B cell (primary cell): ENCODE results near the gene METRNL. TPM values are rescaled to one million over a fixed set of nuclear protein-coding genes. Genes with fewer than 3 reads are reported as not detected.

ENCODE experiments used
- ATAC-seq: fragments of 200-7000 bp; cut with Tn5 transposase; one replicate; pipeline ENCODE4 v1.10.0; 2021; ENCODE audit warnings: low read depth, mild to moderate bottlenecking, moderate number of reproducible peaks, moderate library complexity
- CTCF ChIA-PET: fragments of 350-600 bp; sonication (Branson Sonifier 250); formaldehyde crosslinking; loops from one replicate; lab custom pipeline; 2021; ENCODE audit warnings: antibody characterized with exemption, inconsistent platforms; lab: Charles Lee
- POLR2A ChIA-PET: fragments of 350-600 bp; sonication (Branson Sonifier 250); formaldehyde crosslinking; loops from one replicate; lab custom pipeline; 2021; ENCODE audit warnings: antibody characterized with exemption; lab: Charles Lee
- DNase-seq: peaks from one replicate; pipeline ENCODE4 v3.0.0; 2013
- H2AFZ ChIP-seq: 2 replicates; pipeline ENCODE4 v1.6.1; 2012; ENCODE audit warnings: mild to moderate bottlenecking, low read depth, low read length; ENCODE audit not compliant: insufficient read depth, poor library complexity, severe bottlenecking
- H3K27ac ChIP-seq, 2 donors: 1 replicate in 1 of 2; 2 replicates in 1 of 2; pipeline ENCODE4 v1.5.1; 2012 to 2013; ENCODE audit warnings: low read length in 2 of 2, mild to moderate bottlenecking in 2 of 2, moderate library complexity in 1 of 2
- H3K27me3 ChIP-seq, 4 experiments: fragments of 200-600 bp in 1 of 4; sonication (generic) in 1 of 4; replicated peaks in 1 of 4; 1 replicate in 2 of 4; 2 replicates in 2 of 4; pipeline versions ENCODE4 v1.6.1 to v1.7.0; 2013 to 2016; ENCODE audit warnings: low read length in 3 of 4, mild to moderate bottlenecking in 2 of 4, mixed read lengths in 1 of 4, moderate library complexity in 1 of 4; ENCODE audit not compliant: insufficient read depth in 4 of 4, control insufficient read depth in 3 of 4; ENCODE audit errors: control extremely low read depth in 1 of 4
- H3K36me3 ChIP-seq, 2 experiments: replicated peaks in 1 of 2; 1 replicate in 1 of 2; 2 replicates in 1 of 2; pipeline versions ENCODE4 v1.6.1 to v1.7.1; 2013; ENCODE audit warnings: low read length in 1 of 2; ENCODE audit not compliant: insufficient read depth in 2 of 2, control insufficient read depth in 1 of 2; ENCODE audit errors: control extremely low read depth in 1 of 2, extremely low read depth in 1 of 2
- H3K4me1 ChIP-seq, 2 donors: fragments of 200-600 bp in 1 of 2; sonication (generic) in 1 of 2; 1 replicate in 1 of 2; 2 replicates in 1 of 2; pipeline versions ENCODE4 v1.5.1 to v1.6.1; 2013 to 2017; ENCODE audit warnings: low read length in 2 of 2; ENCODE audit not compliant: control insufficient read depth in 2 of 2, insufficient read depth in 2 of 2
- H3K4me2 ChIP-seq: replicated peaks from 2 replicates; pipeline ENCODE3; 2012; ENCODE audit warnings: mild to moderate bottlenecking, low read depth, low read length; ENCODE audit not compliant: poor library complexity, severe bottlenecking
- H3K4me3 ChIP-seq, 5 experiments: fragments of 200-600 bp in 1 of 5; sonication (generic) in 1 of 5; 1 replicate in 3 of 5; 2 replicates in 2 of 5; pipeline versions ENCODE4 v1.5.1 to v1.7.0; 2011 to 2016; ENCODE audit warnings: low read length in 4 of 5, mild to moderate bottlenecking in 4 of 5, low read depth in 2 of 5, control low read depth in 1 of 5, moderate library complexity in 1 of 5; ENCODE audit not compliant: insufficient read depth in 1 of 5; ENCODE audit errors: control extremely low read depth in 1 of 5, extremely low read depth in 1 of 5
- H3K79me2 ChIP-seq: fragments of 200-600 bp; sonication (generic); one replicate; pipeline ENCODE4 v1.6.0; 2016; ENCODE audit warnings: low read length; ENCODE audit not compliant: control insufficient read depth, insufficient read depth
- H3K9ac ChIP-seq: fragments of 200-600 bp; sonication (generic); 2 replicates; pipeline ENCODE4 v1.6.1; 2017; ENCODE audit warnings: mild to moderate bottlenecking, low read length, moderate library complexity
- H3K9me3 ChIP-seq, 3 donors: one replicate each; pipeline versions ENCODE4 v1.6.1 to v1.7.1; 2013; ENCODE audit warnings: low read length in 2 of 3; ENCODE audit not compliant: control insufficient read depth in 2 of 3, insufficient read depth in 1 of 3; ENCODE audit errors: control extremely low read depth in 1 of 3
- H4K20me1 ChIP-seq: 2 replicates; pipeline ENCODE4 v1.6.0; 2012; ENCODE audit warnings: mild to moderate bottlenecking, low read length; ENCODE audit not compliant: insufficient read depth, control insufficient read depth, poor library complexity, severe bottlenecking
- H3K27ac Mint-ChIP-seq: one replicate; pipeline ENCODE4 v1.8.0; 2021; ENCODE audit warnings: mixed read lengths
- H3K27me3 Mint-ChIP-seq: one replicate; pipeline ENCODE4 v1.8.0; 2021; ENCODE audit warnings: mixed read lengths
- H3K4me1 Mint-ChIP-seq: one replicate; pipeline ENCODE4 v1.8.0; 2021; ENCODE audit warnings: mixed read lengths
- H3K4me3 Mint-ChIP-seq: one replicate; pipeline ENCODE4 v1.8.0; 2021; ENCODE audit warnings: mixed read lengths
- H3K9me3 Mint-ChIP-seq: one replicate; pipeline ENCODE4 v1.8.0; 2022; ENCODE audit warnings: mixed read lengths; ENCODE audit not compliant: insufficient read depth
- EZH2 ChIP-seq: IDR thresholded peaks from 2 replicates; pipeline ENCODE4 v1.6.1; 2012; ENCODE audit warnings: borderline replicate concordance, low read depth, mild to moderate bottlenecking, moderate library complexity, low read length; ENCODE audit not compliant: insufficient read depth, poor library complexity, severe bottlenecking
- WGBS: methylation state at CpG from one replicate; pipeline ENCODE4 v1.1.5; 2013; ENCODE audit warnings: missing lambda C conversion rate; ENCODE audit not compliant: insufficient coverage; 5-methylcytosine and 5-hydroxymethylcytosine counted together
- intact Hi-C: fragments of 100-400 bp; cut with micrococcal nuclease; formaldehyde crosslinking; loops from one replicate; pipeline ENCODE4 v1.10.0; 2022
- polyA plus RNA-seq: library from polyadenylated mRNA; depleted of rRNA; stranded (reverse); fragments of >200 nt; gene quantifications from 2 replicates; pipeline ENCODE4 v1.2.3, GENCODE V29; 2012
- total RNA-seq, 2 donors: library from RNA; stranded (reverse); fragments of 120-200 nt in 1 of 2; gene quantifications; 1 replicate in 1 of 2; 2 replicates in 1 of 2; pipeline versions ENCODE4 v1.2.3 to v1.2.4, GENCODE V29; 2013 to 2022
- TF ChIP-seq, protein P1 (sequence below): fragments of 200-600 bp; IDR thresholded peaks from one replicate; pipeline ENCODE4 v1.8.0; 2022; ENCODE audit warnings: antibody characterized with exemption, mild to moderate bottlenecking

METRNL gene
- total and polyA plus RNA-seq, 2 donors (not counting 1 experiment from before 2014, with no cell fraction given), result 11.8 to 18.4 TPM

DNA sequence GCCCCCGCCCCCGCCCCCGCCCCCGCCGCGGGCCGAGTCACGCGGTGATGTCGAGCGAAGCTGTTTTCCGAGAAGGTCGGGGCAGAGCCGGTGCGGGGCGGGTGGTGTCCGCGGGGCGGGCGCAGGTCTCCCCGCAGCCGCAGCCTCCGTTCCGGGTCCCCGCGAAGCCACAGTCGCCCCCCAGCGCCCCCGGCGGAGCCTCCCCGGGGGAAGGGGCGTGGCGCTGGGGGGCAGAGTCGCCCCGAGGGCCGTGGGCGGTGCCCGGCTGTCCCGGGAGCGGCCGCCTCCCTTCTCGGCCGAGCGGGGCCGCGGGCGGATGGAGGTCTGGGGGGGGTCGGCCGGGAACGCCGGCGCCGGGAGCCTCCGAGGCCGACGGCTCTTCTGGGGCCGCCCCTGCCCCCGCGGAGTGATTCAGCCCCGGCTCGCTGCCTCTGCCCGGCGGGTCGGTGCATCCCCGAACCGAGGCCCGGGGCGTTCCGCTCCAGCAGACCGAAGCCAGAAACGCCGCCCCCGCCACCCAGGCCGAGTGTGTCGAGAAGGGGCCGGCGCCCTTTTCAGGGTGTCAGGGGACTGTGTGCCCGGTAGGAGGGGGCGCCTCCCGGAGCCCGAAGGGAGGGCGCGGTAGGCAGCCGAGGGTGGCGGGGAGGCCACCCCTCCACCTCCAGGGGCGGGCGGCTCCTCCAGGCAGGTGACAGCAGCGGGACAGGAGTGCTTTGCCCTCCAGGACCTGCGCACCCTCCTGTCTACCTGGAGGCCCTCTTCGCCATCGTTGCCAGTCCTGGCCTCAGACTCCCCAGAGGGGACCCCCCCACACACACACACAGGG is 1.7 kb downstream of the METRNL start:
- peak overlapping the region; percentile 91 for H3K27ac Mint-ChIP-seq
- H3K4me1 Mint-ChIP-seq, result peaks cover 31% of the 10 kb centered on the region
- no peaks in the 10 kb centered on the region for H3K79me2 ChIP-seq
- H3K27ac ChIP-seq, result no peak overlapping the region
- H3K4me3 Mint-ChIP-seq, result peak overlapping the region; percentile 87
- H4K20me1 ChIP-seq, result peaks cover 10% of the 10 kb centered on the region
- TF ChIP-seq EZH2, result no peak
- TF ChIP-seq, protein P1, sequence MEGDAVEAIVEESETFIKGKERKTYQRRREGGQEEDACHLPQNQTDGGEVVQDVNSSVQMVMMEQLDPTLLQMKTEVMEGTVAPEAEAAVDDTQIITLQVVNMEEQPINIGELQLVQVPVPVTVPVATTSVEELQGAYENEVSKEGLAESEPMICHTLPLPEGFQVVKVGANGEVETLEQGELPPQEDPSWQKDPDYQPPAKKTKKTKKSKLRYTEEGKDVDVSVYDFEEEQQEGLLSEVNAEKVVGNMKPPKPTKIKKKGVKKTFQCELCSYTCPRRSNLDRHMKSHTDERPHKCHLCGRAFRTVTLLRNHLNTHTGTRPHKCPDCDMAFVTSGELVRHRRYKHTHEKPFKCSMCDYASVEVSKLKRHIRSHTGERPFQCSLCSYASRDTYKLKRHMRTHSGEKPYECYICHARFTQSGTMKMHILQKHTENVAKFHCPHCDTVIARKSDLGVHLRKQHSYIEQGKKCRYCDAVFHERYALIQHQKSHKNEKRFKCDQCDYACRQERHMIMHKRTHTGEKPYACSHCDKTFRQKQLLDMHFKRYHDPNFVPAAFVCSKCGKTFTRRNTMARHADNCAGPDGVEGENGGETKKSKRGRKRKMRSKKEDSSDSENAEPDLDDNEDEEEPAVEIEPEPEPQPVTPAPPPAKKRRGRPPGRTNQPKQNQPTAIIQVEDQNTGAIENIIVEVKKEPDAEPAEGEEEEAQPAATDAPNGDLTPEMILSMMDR, result no peak
- no peak overlapping the region for H2AFZ ChIP-seq
- intact Hi-C loops, result loop anchor here (1.0 to 5.0 kb wide), 4 partner anchors 27 to 299 kb away; no protein-coding TSS in a partner anchor
- 1% methylated on average over 89 of the region's 91 CpGs for WGBS
- H3K9me3 Mint-ChIP-seq, result no peaks in the 10 kb centered on the region
- H3K9me3 ChIP-seq, result peaks cover 0 to 16% (median 0%) of the 10 kb centered on the region in 3 donors
- DNase-seq, result peak; percentile 81
- H3K9ac ChIP-seq, result peak overlapping the region; percentile 62
- H3K4me1 ChIP-seq, result peaks cover 21 to 24% of the 10 kb centered on the region in 2 donors
- peaks cover 0 to 13% (median 5%) of the 10 kb centered on the region in 4 experiments for H3K27me3 ChIP-seq
- peak overlapping the region; percentile 95 for H3K4me2 ChIP-seq
- peak; percentile 44 for ATAC-seq
- H3K36me3 ChIP-seq, result no peaks in the 10 kb centered on the region
- peaks cover 6% of the 10 kb centered on the region for H3K27me3 Mint-ChIP-seq
- H3K4me3 ChIP-seq, result peak overlapping the region in 4 of 5 experiments; percentile 35 to 71 (median 54)
- ChIA-PET POLR2A (interaction anchor here (0.6 to 1.0 kb wide), 5 partner anchors 27 to 929 kb away, joined by 3 to 10 read pairs (median 3); no protein-coding TSS in a partner anchor), CTCF (no interaction called here)
